NCI-H1105 (cell line): ENCODE data around the gene DMD.
"Not testable (repeated sequence)": the region's sequence is repeated elsewhere in the genome, so short reads cannot be mapped to it uniquely, and the experiment has no call there.

Experiments
- DNase-seq: peaks from one replicate; lab custom pipeline; 2025; lab: John Stamatoyannopoulos, UW

Gene DMD

DNA sequence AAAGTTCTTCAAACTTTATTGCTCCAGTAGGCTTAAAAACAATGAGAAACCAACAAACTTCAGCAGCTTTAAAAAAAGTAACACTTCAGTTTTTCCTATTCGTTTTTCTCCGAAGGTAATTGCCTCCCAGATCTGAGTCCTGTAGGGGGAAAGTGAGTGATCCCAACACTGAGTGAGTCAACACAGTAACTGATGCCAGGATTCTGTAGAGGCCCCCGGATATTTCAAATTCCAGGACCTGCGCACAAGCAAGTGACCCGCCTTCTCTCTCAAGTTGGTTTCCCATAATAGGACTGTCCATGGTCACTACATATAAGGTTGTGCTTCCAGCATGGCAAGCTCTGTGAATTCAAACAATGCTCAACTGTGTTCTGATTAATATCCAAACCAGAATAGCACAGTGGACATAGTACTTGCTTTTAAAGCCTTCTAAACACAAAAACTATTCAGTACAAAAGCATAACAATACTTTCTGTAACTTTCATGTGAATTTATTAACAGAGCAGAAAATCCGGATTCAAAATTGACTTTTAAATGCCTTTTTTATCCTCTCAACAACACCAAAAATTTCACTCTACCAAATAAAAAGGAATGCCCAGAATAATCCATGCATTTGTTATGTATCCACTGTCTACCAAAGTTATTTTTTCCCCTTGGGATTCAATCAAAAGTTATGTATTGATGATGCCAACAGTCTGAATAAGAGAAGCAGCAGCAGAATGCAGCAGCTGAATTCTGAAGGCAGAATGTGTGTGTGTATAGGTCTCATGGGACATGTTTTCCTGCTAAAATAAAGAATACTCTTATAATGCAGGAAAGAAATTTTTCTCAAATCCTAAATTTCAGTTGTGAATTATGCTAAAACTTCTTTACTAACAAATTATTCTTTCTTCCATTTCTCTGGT is at the start of gene DMD:
TSS of gene DMD (minus strand) at position 194 of the 905 bp plus-strand sequence. CDS start 237 bp downstream, outside the sequence.
- DNase-seq = no peak

DNA sequence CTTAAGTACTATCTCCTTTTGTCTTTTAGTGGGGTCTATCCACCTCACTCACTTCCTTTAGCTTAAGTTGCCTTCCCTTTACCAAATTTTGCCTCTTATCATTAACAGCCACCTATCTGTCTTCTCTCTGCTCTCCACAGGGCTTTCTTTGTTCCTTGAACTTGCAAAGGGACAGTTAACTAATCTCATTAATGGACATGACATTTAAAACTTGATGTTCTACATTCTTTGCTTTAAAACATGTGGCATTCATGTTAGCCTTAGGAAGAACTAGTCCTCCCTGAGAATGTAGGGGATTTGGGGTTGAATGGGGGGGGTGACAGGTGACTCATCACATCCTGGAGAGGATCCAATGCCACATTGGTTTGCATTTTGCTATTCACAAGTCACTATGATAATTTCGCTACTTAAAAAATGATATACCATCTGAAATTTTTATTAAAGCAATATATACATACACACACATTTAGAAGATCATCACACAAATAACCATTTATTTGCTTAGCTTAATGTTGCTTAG is 41.0 kb upstream of the DMD start:
- DNase-seq = no peak

DNA sequence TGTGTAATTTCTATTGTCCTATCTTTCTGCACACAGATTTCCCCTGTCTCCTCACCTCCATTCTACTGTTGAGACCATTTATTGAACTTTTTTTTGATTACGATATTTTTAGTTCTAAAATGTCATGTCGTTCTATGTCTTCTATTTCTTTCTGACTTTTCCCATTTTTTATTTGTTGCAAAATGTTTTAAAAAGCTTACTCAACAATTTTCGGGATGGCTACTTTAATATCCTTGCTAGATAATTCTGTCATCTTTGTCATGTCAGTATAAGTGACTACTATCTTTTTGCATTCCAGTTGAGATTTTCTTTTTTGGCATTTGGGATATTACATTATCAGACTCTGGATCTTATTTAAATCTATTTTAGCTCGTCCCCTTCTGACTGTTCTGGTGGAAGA is 7.5 kb upstream of the DMD start:
- DNase-seq = no peak

DNA sequence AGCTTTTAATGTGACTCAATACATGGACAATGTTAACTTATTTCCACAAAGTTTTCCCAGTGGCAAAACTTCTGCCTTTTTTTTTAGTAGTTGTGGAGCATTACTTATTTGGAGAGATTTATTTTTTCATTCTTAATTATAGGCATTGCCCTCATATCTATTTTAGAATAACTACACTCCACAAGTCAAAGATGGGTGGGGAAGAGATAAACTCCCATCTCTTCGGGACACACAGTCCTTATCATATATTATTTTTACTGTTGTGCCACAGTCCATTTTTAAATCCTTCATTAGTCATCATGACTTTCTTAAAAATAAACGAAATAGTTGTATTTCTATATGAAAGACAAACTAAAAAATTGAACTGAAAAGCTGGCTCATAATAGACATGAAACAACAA is 1.2 kb downstream of the DMD start:
- no peak for DNase-seq

DNA sequence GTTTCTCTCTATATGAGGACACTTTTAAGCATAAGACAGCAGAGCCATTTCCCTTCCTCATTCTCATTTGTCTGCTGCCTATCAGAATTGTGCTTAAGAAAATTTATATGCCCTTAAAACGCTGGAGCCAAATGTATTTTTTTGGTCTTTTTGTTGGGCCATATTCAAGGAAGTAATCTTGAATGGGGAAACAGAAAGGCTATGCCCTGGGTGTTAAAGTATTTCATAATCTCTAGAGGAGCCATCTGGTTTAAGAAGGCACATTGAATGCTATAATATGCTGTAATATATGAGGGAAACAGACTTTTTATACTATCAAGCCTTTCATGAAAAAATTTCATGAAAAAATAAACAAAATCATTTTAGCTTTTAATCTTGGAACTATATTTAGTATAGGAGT is 4.3 kb downstream of the DMD start:
- DNase-seq = no peak

DNA sequence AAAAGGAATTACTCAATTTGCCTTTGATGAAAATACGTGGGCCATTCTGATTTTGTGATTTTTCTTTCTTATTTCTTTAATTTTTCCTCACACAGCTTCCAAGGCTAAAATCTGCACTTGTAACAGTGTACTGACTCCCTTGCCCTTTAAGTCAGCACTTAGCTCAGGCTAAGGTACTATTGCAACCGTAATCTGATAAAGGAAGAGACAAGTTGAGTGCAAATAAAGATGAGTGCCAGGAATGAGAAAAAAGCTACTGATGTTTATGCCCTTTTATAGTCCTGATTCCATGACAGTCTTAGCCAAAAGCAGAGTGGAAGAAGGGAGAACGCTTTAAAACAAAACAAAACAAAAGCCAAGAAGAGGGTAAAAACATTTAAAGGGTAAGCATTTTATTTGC is 6.0 kb downstream of the DMD start:
- no peak for DNase-seq

DNA sequence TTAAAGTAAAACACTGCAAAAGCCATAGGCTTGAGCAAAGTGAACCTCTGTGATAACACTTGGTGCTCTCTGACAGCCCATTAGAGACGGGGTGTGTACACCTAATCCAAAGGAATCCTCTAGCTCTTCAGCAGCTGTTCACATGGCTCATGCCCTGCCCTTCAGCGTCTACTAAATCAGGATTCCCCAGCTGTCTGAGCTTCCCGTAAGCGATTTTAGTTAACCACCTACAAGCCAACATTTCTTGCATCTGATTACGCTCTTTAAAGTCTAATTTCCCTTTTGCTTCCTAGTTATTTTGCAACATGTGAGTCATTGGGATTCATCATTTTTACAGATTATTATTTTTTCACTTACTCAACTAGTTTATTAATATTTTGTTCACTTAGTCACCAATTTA is 6.5 kb downstream of the DMD start:
- no peak for DNase-seq

DNA sequence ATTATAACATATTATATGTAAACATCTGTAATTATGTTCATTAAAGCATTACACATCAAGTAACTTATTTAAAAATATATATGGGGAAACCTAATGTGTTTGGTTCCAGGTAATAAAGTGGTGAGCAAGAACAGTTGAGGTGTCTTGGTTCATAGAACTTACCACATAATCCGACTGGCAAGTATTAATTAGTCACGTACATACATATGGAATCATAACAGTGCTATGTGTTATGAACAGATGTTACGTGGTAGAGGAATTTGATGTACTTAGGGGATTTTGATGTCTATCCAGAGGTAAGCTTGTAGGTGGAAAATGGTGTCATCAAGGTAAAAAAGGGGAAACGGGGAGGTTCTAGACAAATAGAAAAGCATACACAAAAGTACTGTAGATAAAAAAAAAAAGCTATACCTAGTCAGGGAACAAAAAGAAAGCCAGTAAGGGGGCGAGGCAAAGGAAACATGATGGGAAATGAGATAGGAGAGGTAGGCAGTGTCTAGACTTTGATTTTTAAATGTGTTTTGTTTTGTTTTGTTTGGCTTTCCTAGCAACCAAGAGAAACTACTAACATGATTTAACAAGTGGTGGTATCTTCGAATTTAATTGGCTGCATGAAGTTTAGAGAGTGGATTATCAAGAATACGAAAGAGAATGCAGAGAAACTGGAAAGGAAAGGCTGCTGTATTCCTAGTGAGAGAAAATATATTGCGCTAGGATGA is 12.6 kb downstream of the DMD start:
- no peak for DNase-seq

DNA sequence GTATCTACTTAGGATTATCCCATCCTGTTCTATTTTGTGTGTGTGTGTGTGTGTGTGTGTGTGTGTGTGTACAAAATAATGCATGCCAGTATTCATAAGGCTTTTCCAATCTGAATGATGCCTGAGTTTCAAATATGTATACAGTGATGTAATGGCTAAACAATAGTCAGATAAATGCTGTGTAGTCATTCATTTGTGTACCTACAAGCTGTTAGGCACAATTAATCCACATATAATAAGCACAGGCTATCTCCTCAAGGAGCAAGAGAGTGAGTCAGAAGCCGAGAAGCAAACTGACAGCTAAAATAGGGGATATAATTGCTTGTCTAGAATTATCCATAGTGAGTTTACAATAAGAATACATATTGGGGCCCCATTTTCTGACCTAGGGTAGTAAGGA is 15.7 kb downstream of the DMD start:
- DNase-seq = no peak

DNA sequence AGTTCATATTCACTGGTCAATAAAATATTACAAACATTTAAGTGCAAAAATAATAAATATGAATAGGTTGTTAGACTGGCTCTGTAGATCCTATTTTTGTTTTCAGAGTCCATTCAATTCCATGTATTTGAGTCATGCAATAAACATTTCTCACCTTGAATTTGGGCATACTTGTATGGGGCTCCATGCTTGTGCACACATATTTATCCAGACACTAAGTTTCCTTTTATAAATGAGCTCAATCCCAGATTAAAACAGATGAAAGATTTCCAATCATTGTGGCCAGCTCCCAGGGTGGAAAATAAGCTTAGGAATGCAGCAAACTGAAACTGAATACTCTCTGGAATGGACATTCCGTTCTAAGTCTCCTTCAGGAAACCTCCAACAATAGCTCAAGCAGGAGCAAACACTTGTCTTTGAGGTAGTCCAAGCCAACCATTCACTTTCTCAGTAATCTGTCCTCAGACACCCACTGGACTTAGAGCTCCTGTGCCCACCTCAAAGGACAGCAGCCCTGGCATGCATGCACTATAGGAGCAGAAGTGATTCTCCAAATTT is 16.4 kb downstream of the DMD start:
- DNase-seq = no peak

DNA sequence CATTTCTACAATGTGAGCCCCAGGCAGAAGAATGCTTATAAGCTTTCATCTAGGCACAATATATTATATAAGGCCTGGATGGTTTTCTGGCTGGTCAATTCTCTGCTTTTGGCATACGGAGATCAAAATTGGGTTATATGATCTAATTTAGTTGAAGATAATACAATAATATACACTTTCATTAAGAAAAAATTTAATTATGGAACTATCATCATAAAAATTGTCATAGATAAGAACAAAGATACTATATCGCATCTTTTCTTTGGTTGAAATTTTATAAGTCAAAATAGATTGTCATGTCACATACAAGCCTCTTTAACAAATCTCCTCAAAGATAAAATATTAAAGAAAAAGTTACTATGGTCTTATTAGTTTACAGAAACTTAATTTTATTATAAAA is 17.1 kb downstream of the DMD start:
- DNase-seq = no peak

DNA sequence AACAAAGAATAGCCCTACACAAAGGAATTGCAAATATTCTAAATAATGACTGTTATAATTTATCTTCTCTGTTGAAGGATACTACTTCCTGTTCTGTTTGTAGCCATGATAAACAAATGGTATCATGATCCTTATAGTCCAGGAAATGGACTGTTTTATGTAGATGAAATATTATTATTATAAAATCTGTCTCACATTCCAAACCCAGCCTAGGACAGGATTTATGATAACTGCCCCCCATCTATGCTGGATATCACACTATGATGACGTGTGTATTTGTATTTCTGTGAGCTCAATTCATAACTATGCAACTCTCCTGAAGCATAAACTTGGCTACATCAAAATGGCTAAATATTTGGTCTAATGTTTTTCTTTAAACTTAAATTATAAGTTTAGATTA is 21.3 kb downstream of the DMD start:
- DNase-seq = no peak

DNA sequence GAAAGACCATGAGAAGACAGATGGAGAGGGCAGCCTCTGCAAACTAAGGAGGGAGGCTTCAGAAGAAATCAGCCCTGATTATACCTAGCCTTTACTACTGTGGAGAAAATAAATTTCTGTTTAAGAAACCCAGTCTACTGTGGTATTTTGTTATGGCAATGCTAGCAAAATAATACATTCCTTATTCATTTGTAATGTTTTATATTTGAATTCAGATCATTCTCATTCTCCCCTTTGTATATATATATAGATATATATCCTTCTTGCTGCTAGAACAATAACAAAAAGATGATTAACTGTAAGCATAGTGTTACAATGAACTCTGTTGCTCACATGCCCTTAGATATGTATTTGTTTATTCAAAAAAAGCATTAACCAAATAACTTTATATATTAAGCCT is 22.5 kb downstream of the DMD start:
- DNase-seq = no peak

DNA sequence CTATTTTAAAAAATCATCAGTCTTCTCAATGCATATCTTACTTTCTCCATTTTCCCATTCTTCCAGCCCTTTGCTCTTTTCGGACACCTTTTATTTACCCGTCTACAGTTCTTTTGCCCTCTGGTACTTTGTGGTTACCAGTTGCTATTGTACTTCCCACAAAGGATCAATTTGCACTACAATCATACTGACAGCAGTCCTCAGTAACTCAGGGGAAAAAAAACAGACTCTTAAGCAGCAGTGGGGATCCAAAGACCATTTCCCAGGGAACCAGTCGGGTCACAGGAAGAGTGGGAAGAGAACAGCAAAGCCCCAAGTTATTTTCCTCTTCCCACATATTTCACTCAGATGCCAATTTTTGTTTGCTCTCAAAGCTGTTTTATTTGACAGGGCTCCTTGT is 23.1 kb downstream of the DMD start:
- no peak for DNase-seq

DNA sequence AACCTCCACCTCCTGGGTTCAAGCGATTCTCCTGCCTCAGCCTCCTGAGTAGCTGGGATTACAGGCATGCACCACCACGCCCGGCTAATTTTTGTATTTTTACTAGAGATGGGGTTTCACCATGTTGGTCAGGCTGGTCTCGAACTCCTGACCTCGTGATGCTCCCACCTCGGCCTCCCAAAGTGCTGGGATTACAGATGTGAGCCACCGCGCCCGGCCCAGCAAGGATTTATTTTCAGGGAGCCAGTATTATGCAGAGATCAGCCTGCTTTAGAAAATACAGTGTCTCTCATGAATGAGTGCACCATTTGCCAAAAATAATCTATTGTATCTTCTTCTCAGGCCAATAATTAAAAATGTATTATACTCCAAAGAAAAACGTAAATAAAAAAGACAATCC is 26.5 kb downstream of the DMD start:
- DNase-seq = not testable (repeated sequence)

DNA sequence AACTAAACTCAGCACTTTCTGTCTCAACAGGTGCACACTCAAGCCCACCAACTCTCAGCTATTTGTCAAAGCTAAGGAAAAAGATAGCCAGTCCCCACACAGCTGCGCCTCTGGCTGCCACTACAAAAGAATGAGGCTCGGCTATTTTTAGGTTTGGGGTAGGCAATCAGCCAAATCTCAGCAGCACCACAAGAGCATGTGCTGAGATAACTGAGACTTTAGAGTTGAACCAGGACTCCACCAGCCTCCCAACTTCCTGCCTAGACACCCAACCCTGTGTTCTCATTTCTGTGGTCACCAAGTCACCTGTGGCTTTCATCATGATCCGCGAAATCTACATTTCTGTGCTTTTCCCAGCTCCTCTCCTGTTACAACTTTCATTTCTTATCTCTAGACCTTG is 28.0 kb downstream of the DMD start:
- DNase-seq = no peak

DNA sequence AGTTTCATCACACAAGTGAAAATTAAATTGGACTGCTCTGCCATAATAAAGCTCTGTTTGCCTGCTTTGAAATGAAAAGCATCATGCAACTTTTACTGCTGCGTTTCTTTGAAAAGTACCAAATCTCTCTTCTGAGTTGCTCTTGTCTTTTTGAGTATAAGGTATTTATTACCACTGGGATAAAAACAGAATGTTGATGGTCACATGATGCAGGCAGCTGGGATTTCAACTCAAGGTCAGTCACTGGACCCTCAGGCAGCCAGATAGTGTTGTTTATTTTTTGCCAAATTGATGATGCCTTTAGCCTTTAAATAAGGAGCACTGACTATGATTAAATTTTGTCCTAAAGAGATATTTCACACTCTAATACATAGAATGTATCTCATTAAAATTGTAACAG is 32.7 kb downstream of the DMD start:
- no peak for DNase-seq

DNA sequence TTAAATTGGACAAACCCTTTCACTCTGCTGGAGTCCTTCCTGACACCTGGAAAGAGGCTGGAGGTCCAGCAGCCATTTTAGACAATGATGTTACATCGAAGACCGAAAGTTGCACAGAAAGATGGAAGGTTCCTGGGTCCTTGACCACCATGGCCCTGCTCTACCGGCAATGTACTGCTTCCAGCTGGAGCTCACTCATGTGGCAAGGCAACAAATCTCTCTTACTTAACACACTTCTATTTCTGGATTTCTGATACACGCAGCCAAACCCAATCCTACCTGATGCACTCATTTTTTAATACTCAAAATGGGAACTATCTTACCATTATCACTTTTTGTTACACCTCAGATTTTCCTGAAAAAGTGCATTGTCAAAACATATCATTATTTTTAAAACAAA is 33.1 kb downstream of the DMD start:
- no peak for DNase-seq

DNA sequence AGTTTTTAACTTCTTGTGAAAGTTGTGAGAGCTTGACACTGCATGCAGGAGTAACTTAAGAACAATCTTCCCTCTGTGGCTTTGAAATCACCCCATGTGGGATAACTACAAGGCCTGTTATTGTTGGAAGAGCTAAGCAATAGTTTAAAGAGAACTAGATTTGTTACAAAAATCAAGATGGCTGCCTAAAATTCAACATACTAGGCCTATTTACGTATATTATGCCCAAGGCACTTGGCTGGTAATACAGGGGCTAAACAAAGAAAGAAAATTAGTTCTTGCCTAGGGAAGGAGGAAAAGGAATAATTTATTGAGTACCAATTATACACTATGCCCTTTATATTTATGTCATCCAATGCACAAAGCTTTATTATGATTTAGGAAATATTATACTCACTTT is 36.1 kb downstream of the DMD start:
- DNase-seq = no peak

DNA sequence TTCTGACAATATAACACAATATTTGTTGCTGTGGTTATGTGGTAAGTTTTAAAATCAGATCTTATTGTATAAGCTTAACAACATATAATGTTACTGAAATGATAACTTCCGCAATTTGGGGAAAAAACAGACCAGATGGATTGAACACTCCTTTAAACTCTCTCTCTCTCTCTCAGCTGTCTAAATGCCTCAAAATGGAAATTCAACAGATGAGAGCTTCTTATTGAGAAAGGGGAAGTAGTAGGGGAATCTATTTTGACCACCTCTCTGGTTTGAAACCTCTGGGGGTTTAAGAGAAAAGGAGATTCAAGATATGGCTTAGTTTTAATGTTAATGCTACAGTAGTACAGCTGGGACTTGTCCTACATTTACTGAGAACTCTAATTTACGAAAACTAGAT is 40.3 kb downstream of the DMD start:
- DNase-seq = no peak

DNA sequence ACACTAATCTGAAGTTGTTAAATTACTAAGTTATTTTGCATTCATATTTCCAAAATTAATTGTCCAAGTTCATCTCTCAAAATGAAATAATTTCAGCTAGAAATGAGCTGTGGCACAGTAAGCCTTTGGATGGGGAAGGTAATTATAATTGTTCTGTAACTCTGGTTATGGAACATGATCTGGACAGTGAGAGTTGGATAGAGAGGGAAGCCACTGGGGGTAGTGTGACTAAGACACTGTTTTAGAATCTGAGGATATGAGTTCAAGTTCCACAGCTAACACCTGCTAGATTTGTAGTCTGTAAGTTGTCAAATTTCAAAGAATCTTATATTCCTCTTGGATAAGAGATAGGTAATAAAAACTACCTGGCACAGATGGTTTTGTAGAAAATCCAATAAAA is 49.5 kb downstream of the DMD start:
- DNase-seq = no peak

DNA sequence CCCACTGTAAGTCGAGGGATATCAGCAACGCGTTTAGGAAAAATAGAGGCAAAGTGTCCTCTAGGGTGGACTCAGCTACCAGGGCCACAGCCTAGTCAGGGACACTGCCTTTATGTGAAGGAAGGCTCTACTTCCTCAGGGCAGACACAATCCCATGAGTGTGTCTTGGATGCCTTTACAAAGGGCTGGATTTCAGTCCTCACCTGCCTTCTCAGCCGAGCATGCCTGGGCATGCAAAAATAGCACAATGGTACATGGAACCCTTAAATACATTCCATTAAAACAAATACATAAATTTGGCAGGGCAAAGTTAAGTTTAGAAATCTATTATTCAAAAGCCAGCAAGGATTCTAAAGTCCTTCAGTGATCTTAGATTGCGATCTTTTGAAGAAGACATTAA is 51.1 kb downstream of the DMD start:
- no peak for DNase-seq

DNA sequence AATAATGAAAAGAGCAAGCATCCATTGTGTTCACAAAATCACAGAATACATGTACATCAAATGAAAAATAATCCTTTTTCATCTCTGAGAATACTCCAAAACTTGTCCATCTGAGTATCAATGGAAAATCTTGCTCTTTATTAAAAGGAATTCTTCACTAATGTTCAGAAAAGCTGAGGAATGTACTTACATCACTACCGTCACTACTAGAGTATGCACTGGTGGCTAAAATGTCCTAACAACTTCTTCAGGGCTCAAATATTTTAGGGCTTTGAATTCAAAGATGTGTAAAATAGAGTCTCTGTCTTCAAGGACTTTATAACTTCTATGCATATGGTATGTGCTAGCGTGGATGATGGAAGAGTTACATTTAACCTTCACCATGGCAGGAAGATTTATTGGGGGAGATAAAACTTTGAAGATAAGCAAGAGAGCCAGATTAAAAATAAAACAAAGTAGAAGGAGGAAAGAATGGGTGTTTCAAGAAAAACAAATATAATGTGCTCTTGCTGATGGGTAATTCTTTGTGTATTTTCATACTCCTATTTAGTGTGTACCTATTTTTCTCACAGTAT is 55.1 kb downstream of the DMD start:
- no peak for DNase-seq
